GM12878 (cell line): Measurements from ENCODE around the gene SCAMP1. TPM values are rescaled to one million over a fixed set of nuclear protein-coding genes. Genes with fewer than 3 reads are reported as not detected.

Experiments
- ATAC-seq: fragments of 200-7000 bp; cut with Tn5 transposase; 3 replicates; pipeline ENCODE4 v1.9.1; 2020; ENCODE audit warnings: mild to moderate bottlenecking, moderate library complexity
- BruUV-seq: library from RNA; stranded (reverse); fragments of 400-500 nt; replicated peaks from 2 replicates; lab custom pipeline; 2021; lab: Mats Ljungman, UMichigan
- CTCF ChIA-PET: fragments of 300-600 bp; sonication (Branson Sonifier 250); formaldehyde crosslinking; extraction: SDS; loops from one replicate; lab custom pipeline; 2021; ENCODE audit warnings: inconsistent platforms; lab: Yijun Ruan, JAX
- POLR2A ChIA-PET: fragments of 350-600 bp; formaldehyde crosslinking; extraction: SDS; loops from one replicate; lab custom pipeline; 2021; ENCODE audit warnings: inconsistent platforms; lab: Charles Lee
- RAD21 ChIA-PET: fragments of 300-600 bp; sonication (Branson Sonifier 250); formaldehyde crosslinking; loops from one replicate; lab custom pipeline; 2023; ENCODE audit warnings: antibody characterized with exemption; ENCODE audit not compliant: unreplicated experiment; lab: Charles Lee
- SMC1A ChIA-PET: fragments of 300-600 bp; sonication (Branson Sonifier 250); formaldehyde crosslinking; loops from one replicate; lab custom pipeline; 2023; ENCODE audit not compliant: unreplicated experiment, uncharacterized antibody; lab: Charles Lee
- DNase-seq: peaks from one replicate; pipeline ENCODE4 v3.0.0-alpha.2; 2011; ENCODE audit warnings: low read depth, low spot score
- FAIRE-seq: peaks from 3 replicates; lab custom pipeline; 2011; peaks lifted over from hg19 to GRCh38; lab: Jason Lieb, UNC
- H2AFZ ChIP-seq: 2 replicates; pipeline ENCODE4 v1.6.0; 2011; ENCODE audit warnings: low read depth, low read length, control low read depth; ENCODE audit not compliant: control insufficient read depth
- H3K27ac ChIP-seq: 2 replicates; pipeline ENCODE4 v1.5.1; 2011; ENCODE audit warnings: control low read depth; ENCODE audit not compliant: control insufficient read depth, insufficient read depth
- H3K27me3 ChIP-seq, 2 experiments: replicated peaks in 1 of 2; 2 replicates each; pipeline versions ENCODE4 v1.6.0 to v1.6.1; 2011; ENCODE audit warnings: low read length in 1 of 2; ENCODE audit not compliant: control insufficient read depth in 2 of 2, insufficient read depth in 2 of 2
- H3K36me3 ChIP-seq, 2 experiments: 2 replicates each; pipeline ENCODE4 v1.5.1; 2011; ENCODE audit warnings: low read length in 1 of 2; ENCODE audit not compliant: control insufficient read depth in 2 of 2, insufficient read depth in 2 of 2
- H3K4me1 ChIP-seq: 2 replicates; pipeline ENCODE4 v1.6.1; 2011; ENCODE audit warnings: mild to moderate bottlenecking, low read length, moderate library complexity, mixed read lengths; ENCODE audit not compliant: control insufficient read depth, insufficient read depth
- H3K4me2 ChIP-seq: 2 replicates; pipeline ENCODE4 v1.6.0; 2011; ENCODE audit warnings: control low read depth; ENCODE audit not compliant: control insufficient read depth, insufficient read depth
- H3K4me3 ChIP-seq: fragments of 200-600 bp; sonication (generic); 2 replicates; pipeline ENCODE4 v1.5.1; 2016
- H3K79me2 ChIP-seq: 2 replicates; pipeline ENCODE4 v1.6.0; 2011; ENCODE audit warnings: low read length; ENCODE audit not compliant: control insufficient read depth, insufficient read depth
- H3K9ac ChIP-seq: 2 replicates; pipeline ENCODE4 v1.8.0; 2011; ENCODE audit warnings: low read length, control low read depth, mixed read lengths; ENCODE audit not compliant: control insufficient read depth, insufficient read depth
- H3K9me3 ChIP-seq: replicated peaks from 3 replicates; pipeline ENCODE4 v1.5.1; 2011; ENCODE audit warnings: mild to moderate bottlenecking, low read length; ENCODE audit not compliant: control insufficient read depth, insufficient read depth
- H4K20me1 ChIP-seq: 2 replicates; pipeline ENCODE4 v1.6.0; 2011; ENCODE audit not compliant: control insufficient read depth, insufficient read depth
- CBFB ChIP-seq: IDR thresholded peaks from 2 replicates; pipeline ENCODE4 v1.6.1; 2016; ENCODE audit warnings: antibody characterized with exemption, low read depth
- E4F1 ChIP-seq: fragments of 450-650 bp; IDR thresholded peaks from 2 replicates; pipeline ENCODE4 v1.6.1; 2018; ENCODE audit warnings: borderline replicate concordance, mild to moderate bottlenecking; ENCODE audit not compliant: partially characterized antibody
- EGR1 ChIP-seq, 2 experiments: IDR thresholded peaks; 1 replicate in 1 of 2; 2 replicates in 1 of 2; pipeline ENCODE4 v1.6.1; 2011 to 2012; ENCODE audit warnings: low read depth in 2 of 2, low read length in 2 of 2, borderline replicate concordance in 1 of 2, mild to moderate bottlenecking in 1 of 2, moderate library complexity in 1 of 2
- ESRRA ChIP-seq: IDR thresholded peaks from 2 replicates; pipeline ENCODE4 v1.6.1; 2012; ENCODE audit warnings: mild to moderate bottlenecking, low read length, improper control_type of control experiment
- HDAC2 ChIP-seq: fragments of 200-600 bp; sonication (generic); IDR thresholded peaks from 2 replicates; pipeline ENCODE4 v1.6.1; 2017
- MEF2B ChIP-seq: fragments of 450-650 bp; IDR thresholded peaks from 2 replicates; pipeline ENCODE4 v1.6.1; 2018; ENCODE audit warnings: mild to moderate bottlenecking, moderate library complexity; ENCODE audit not compliant: partially characterized antibody, poor library complexity, severe bottlenecking
- MYB ChIP-seq: fragments of 150-350 bp; IDR thresholded peaks from 2 replicates; pipeline ENCODE4 v1.6.1; 2014; ENCODE audit warnings: mild to moderate bottlenecking, low read depth, low read length, borderline replicate concordance
- NFIC ChIP-seq: IDR thresholded peaks from 2 replicates; pipeline ENCODE4 v1.6.1; 2012; ENCODE audit warnings: low read depth, mild to moderate bottlenecking, inconsistent platforms, low read length, moderate library complexity
- POLR2A ChIP-seq: IDR thresholded peaks from 2 replicates; pipeline ENCODE4 v1.6.1; 2011; ENCODE audit warnings: low read depth, mild to moderate bottlenecking, low read length
- RELA ChIP-seq: fragments of 450-650 bp; IDR thresholded peaks from 2 replicates; pipeline ENCODE4 v1.8.0; 2014; ENCODE audit warnings: borderline replicate concordance; ENCODE audit not compliant: partially characterized antibody
- ZBTB4 ChIP-seq: fragments of 450-650 bp; formaldehyde crosslinking; IDR thresholded peaks from 2 replicates; pipeline ENCODE4 v1.4.0; 2022; ENCODE audit warnings: mild to moderate bottlenecking, moderate library complexity
- ZNF384 ChIP-seq: IDR thresholded peaks from 2 replicates; pipeline ENCODE4 v1.6.1; 2012; ENCODE audit warnings: low read depth, mild to moderate bottlenecking, low read length, improper control_type of control experiment, borderline replicate concordance
- WGBS: methylation state at CpG from one replicate; pipeline ENCODE4 v1.1.6; 2016; ENCODE audit warnings: low lambda C conversion rate; ENCODE audit not compliant: insufficient replicate concordance, insufficient coverage; ENCODE audit errors: missing lambda C conversion rate; 5-methylcytosine and 5-hydroxymethylcytosine counted together
- in situ Hi-C: fragments of 300-500 bp; cut with MboI; formaldehyde crosslinking; loops from 9 replicates; pipeline ENCODE4 v1.14.3; 2018; ENCODE audit warnings: mixed read lengths
- intact Hi-C: fragments of 100-400 bp; cut with micrococcal nuclease; formaldehyde crosslinking; loops from one replicate; pipeline ENCODE4 v1.14.2; 2022; ENCODE audit not compliant: unreplicated experiment
- polyA plus RNA-seq, 11 experiments: library from polyadenylated mRNA; depleted of rRNA in 4 of 11; unstranded in 6 of 11; stranded (reverse) in 5 of 11; fragments of >200 nt; fragmentation: Nextera tagmentation in 4 of 11; fragmentation: Illumina TruSeq in 1 of 11; extraction: Ambion mirVana in 4 of 11; extraction: Trizol in 1 of 11; gene quantifications; 1 replicate in 1 of 11; 2 replicates in 10 of 11; pipeline versions ENCODE4 v1.2.1 to v1.2.3, GENCODE V29; 2011 to 2016; ENCODE audit warnings: inconsistent platforms in 2 of 11, missing spikeins in 2 of 11, low read depth in 1 of 11
- total RNA-seq, 4 experiments: library from RNA; depleted of rRNA in 3 of 4; stranded (reverse); fragments of >200 nt in 3 of 4; fragmentation: Illumina TruSeq in 1 of 4; extraction: Trizol in 1 of 4; gene quantifications; 2 replicates each; pipeline versions ENCODE4 v1.2.1 to v1.2.3, GENCODE V29; 2013 to 2021

The SCAMP1 gene
- total and polyA plus RNA-seq, 10 of the 15 experiments (the other 5 are each of a cell fraction or from before 2014, with no cell fraction given) = 6.4 to 27.9 (median 20.0) TPM

- no peak for FAIRE-seq
- peaks cover 27% of the 10 kb centered on the region for H3K4me1 ChIP-seq
- ChIA-PET RAD21 (no interaction called here), SMC1A (interaction anchor here (2.2 kb wide), 1 partner anchor 11 kb away, joined by 6 read pairs; no protein-coding TSS in a partner anchor), CTCF (interaction anchor here (0.6 kb wide), 1 partner anchor 26 kb away, joined by 4 read pairs; no protein-coding TSS in a partner anchor), POLR2A (no interaction called here)
- intact Hi-C loops (no loop called here), in situ Hi-C loops (no loop called here)
- no peak for DNase-seq
- ATAC-seq = no peak
- H3K9me3 ChIP-seq = no peaks in the 10 kb centered on the region
- no peak overlapping the region for H3K4me3 ChIP-seq
- 0 out of 2 replicates have a peak, but pooled peaks cover 3% of the 10 kb centered on the region for H3K79me2 ChIP-seq
- H3K9ac ChIP-seq = no peak overlapping the region
- BruUV-seq = no TSS peak
- no peak overlapping the region for H3K4me2 ChIP-seq
- peaks cover 2 to 4% of the 10 kb centered on the region in 2 experiments; a peak in 2 of 4 replicates for H3K36me3 ChIP-seq
- TF ChIP-seq MYB (no peak), ZBTB4 (CRISPR knock-in tag) (no peak)
- TF ChIP-seq, all 136 proteins: peak for 0
- 100% methylated on average over 2 of the region's 2 CpGs for WGBS
- Histone ChIP-seq H3K27me3 (no peaks in the 10 kb centered on the region), H2AFZ (no peak overlapping the region), H4K20me1 (no peaks in the 10 kb centered on the region), H3K27ac (no peak overlapping the region)
Measured at GRCh38 chr5:78500028-78500427, 139.6 kb downstream of the SCAMP1 start.

- Histone ChIP-seq H4K20me1 (no peaks in the 10 kb centered on the region), H3K4me1 (peaks cover 24% of the 10 kb centered on the region), H3K27ac (no peak overlapping the region), H3K9me3 (no peaks in the 10 kb centered on the region), H3K4me2 (no peak overlapping the region), H2AFZ (no peak overlapping the region), H3K79me2 (0 out of 2 replicates have a peak, but pooled peaks cover 3% of the 10 kb centered on the region), H3K9ac (no peak overlapping the region), H3K36me3 (peaks cover 0 to 4% of the 10 kb centered on the region in 2 experiments; a peak in 1 of 4 replicates), H3K4me3 (no peak overlapping the region), H3K27me3 (no peaks in the 10 kb centered on the region)
- no peak for ATAC-seq
- intact Hi-C loops = no loop called here
- ChIA-PET CTCF (no interaction called here), POLR2A (no interaction called here), RAD21 (no interaction called here), SMC1A (interaction anchor here (2.2 kb wide), 1 partner anchor 10 kb away, joined by 6 read pairs; no protein-coding TSS in a partner anchor)
- BruUV-seq = no TSS peak
- FAIRE-seq = no peak
- in situ Hi-C loops = no loop called here
- WGBS = 90% methylated on average over 5 of the region's 5 CpGs
- no peak for DNase-seq
- no peak for TF ChIP-seq MEF2B
- no peak for TF ChIP-seq ESRRA
- TF ChIP-seq ZNF384 = no peak
- no peak for TF ChIP-seq CBFB
- no peak for TF ChIP-seq NFIC
- no peak for TF ChIP-seq E4F1
- TF ChIP-seq RELA = no peak
- TF ChIP-seq HDAC2 = no peak
- TF ChIP-seq POLR2A = no peak
- TF ChIP-seq EGR1 (IDR thresholded peaks at IDR 0.05; ENCODE audit: borderline replicate concordance in 1 of 2, low read depth in 2 of 2, low read length in 2 of 2) = no peak
Measured at GRCh38 chr5:78500871-78501270, 140.5 kb downstream of the SCAMP1 start.
